GM21528 (cell line): Measurements from ENCODE around the gene ROBO1.

ENCODE experiments used
- ATAC-seq: cut with Tn5 transposase; IDR thresholded peaks from one replicate; pipeline ENCODE4 v1.9.1; 2021; ENCODE audit warnings: mild to moderate bottlenecking, moderate library complexity; ENCODE audit not compliant: unreplicated experiment, low FRiP score

ROBO1 gene

DNA sequence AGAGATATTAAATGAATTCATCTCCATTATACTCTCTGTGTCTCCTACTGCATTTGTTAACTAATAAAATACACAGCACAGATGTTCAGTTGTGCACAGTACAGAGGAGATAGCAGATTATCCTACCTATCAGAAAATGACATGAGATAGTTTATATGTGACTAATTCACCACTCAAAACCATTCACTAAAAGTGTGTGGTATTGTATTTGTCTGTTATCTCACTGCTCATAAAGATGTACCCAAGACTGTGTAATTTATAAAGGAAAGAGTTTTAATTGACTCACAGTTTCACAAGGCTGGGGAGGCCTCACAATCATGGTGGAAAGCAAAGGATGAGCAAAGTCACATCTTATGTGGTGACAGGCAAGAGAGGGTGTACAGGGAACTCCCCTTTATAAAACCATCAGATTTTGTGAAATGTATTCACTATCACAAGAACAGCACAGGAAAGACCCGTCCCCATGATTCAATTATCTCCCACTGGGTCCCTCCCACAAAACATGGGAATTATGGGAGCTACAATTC is 936.3 kb downstream of the ROBO1 start:
- no peak for ATAC-seq

DNA sequence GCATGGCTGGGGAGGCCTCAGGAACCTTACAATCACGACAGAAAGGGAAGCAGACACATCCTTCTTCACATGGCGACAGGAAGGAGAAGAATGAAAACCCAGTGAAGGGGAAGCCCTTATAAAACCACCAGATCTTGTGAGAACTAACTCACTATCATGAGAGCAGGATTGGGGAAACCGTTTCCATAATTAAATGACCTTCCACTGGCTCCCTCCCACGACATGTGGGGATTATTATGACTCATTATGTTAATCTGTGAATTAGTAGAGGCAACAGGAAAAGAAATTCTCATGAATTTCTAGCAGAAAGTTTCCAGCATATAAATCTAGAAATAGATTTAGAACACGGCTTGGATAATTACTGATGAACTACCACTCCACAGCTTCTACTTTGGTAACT is 937.3 kb downstream of the ROBO1 start:
- no peak for ATAC-seq

DNA sequence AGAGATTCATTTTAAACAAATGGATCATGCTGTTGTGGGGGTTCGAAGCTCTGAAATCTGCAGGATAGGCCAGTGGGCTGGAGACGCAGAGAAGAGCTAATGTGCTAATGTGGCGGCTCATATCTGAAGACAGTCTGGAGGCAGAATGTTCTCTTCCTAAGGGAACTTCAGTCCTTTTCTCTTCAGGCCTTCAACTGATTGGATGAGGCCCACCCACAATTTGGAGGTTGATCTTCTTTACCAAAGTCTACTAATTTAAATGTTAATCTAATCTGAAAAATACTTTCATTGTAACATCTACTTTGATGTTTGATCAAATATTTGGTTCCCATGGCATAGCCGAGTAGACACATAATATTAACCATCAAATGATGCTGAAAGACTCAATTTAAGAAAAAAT is 940.2 kb downstream of the ROBO1 start:
- no peak for ATAC-seq

DNA sequence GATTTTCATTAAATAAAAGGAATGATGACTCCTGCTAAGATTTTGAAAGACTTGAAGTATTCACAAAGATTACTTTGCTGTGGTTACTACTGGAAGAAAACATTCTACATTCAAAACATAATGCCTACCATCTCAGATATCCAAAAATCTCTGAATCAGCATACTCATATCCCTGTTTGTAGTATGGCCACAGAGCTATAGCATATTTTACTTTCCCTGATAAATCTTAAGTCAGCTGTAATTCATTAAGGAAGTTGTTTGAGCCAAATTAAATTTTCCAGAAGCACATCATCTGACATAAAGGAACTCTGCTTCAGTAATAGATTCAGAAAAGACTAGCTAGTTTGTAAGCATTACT is 942.0 kb downstream of the ROBO1 start:
- no peak for ATAC-seq

DNA sequence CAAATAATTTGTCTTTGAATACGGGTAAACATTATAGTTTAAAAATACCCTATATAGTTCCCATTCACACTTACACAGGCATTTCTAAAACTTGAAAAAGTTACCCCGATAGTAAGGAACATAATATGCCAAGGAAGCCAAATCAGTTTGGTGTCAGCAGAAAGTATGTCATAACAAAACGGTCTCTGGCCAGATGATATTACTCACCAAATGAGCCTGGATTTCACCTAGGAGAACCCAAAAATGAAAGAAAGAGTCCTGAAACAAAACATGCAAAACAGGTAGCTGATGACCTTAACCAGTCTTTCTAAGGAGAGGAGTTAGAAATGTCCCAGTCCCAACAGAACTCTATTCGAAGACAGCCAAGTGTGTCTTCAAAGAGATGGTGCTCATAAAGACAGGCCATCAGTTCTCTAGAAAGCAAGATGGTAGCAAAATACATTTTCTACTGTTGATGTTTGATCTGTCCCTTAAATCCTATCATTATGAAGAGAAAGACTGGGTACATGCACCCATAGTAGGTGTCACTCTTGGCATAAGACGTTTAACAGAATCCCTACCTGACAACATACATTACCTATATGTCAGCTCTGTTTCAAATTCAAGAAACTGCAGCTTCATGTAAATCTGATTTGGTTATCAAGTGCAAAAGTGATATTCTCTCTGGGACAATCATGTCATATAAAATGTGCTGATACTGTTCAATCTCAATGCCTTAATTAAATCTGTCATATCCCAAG is 942.5 kb downstream of the ROBO1 start:
- no peak for ATAC-seq

DNA sequence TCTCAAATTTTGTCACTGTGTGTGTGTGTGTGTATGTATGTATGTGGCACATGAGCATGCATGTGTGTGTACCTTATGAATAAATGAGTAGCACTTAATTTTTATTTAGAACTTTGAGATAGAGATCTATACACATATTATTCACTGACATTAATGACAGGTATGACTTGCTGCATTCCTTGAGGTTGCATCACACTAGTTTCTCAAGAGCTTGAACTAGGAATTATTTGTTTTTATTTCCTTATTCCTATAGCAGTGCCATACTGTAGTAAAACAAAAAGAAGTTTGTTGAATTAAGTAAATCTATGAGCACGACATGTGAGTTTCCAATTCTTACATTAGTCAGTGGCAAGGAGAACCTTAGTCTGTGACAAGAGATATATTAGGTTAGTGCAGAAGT is 943.9 kb downstream of the ROBO1 start:
- no peak for ATAC-seq

DNA sequence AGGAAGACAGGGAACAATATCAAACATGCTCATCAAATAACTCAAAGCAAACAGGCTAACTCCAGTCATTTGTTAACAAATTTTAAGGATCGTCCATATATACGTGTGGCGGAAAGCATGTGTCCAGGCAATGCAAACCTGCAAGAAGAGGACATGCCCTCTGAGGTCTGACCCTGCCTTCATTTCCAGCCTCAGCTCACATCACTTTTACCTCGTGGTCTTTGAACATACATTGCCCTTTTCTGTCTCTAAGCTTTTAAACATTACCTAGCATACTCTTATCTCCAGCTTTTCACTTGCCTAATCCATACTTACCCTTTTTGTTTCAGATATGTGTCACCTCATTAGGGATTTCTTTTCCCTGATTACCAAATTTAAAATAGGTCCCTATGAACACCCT is 944.4 kb downstream of the ROBO1 start:
- no peak for ATAC-seq

DNA sequence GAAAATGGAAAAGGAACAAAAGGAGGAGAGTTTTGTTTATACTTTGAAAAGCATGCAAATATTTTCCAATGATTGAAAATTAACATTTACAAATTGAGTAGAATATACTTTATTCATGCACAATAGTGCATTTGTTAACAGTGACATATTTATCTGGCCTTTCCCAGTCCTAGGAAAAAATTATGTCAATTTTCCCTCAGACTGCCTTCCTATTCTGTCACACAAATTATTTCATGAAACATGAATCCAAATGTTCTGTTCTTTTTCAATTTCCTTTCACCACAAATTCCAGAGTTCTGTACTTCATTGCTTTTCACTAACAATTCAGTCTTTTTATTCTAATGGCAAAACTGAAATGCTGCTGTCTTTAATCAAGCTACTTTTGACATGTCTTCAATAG is 945.1 kb downstream of the ROBO1 start:
- ATAC-seq = no peak

DNA sequence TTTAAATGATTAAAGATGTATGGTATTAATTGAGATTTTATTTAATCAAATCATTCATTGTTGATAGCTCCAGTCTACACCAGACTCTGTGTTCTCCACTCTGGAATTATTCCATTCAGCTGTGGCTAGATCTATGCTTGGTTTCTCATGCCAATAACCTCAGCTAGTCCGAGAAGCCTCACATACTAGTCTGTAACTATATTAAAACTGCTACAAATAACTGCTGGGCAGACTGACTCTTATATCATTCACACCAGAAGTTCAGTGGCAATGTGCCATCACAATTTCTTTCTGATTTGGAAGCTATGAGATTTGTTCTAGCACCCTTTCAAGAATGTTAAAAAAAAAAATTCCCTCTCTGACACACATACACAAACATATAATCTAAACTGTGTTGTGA is 947.3 kb downstream of the ROBO1 start:
- no peak for ATAC-seq

DNA sequence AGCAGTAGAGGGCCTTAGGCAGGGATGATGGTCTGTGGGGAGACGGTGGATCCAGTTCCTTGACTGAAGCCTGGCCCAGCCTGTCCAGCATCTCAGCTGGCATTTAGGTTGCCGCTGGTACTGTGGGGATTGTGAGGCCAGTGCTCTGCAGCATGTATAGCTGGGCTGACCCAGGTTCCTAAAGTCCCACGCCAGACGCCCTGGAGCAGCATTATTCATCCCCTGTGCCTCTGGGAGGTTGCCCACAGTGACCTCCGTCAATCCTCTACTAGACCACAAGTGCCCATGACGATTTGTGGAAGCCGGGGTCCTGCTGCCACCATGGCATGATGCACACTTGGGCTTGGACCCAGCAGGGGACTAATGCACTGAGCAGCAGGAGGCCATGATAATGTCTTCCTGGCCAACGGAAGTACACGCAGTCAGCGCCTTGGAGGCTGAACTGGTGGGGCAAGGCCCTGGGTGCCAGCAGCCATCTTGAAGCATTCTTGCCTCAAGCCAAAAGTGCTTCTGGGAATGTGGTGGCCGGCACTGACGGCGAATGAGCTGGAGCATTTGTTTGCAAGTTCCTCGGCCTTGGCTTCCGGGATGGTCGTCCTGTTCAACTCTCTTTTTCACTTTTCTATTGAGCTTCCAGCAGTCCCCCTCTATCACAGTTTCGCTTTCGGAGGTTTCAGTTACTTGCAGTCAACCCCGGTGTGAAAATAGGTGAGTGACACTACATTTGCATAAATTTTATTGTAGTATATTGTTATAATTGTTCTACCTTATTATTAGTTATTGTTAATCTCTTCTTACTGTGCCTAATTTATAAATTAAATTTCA is 949.4 kb downstream of the ROBO1 start:
- no peak for ATAC-seq

DNA sequence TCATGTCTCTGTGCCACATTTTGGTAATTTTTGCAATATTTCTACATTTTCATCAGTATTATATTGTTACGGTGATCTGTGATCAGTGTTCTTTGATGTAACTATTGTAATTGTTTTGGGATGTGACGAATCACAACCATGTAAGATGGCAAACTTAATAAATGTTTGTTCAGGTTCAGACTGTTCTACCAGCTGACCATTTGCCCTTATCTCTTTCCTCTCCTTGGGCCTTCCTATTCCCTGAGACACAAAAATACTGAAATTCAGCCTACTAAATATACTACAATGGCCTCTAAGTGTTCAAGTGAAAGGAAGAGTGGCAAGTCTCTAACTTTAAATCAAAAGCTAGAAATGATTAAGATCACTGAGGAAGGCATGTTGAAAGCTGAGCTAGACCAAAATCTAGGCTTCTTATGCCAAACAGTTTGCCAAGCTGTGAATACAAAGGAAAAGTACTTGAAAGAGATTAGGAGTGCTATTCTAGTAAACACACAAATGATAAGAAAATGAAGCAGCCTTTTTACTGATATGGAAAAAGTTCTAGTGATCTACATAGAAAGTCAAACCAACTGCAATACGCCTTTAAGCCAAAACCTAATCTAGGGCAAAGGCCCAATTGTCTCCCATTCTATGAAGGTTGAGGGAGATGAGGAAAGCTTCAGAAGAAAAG is 952.8 kb downstream of the ROBO1 start:
- ATAC-seq = no peak

DNA sequence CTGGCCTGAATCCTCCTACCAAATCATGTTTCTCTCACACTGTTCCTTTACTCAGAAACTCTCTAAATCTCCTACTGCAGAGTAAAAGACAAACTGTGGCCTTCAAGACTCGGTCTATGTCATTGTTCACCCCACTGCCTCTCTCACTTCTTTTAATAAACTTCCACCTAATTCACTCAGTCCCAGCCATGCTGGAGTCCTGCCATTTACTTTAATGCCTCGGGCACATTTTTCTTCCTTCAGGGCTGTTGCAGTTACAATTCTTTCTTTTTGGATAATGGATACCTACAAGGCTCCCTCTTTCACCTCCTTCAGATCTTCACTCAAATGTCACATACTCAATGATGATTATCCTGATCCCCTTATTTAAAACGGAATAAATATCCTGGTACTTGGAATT is 955.6 kb downstream of the ROBO1 start:
- ATAC-seq = no peak

DNA sequence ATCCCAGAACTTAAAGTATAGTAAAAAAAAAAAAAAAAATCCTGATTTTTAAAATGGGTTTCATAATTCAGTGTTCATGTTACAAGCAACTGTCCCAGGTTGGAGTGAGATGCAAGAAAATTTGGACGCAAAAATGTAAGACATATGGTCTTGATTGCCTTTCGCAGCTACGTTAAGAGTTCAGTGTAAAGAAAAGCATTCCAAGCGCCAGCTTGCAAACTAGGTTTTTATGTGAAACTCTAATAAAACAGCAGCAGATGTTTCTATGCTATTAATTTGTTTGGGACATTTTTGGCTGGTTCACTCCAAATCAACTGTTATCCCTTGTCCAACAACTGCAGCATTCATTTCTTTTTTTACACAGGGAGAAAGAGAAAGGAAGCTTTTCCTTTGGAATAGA is 957.8 kb downstream of the ROBO1 start:
- ATAC-seq = no peak

DNA sequence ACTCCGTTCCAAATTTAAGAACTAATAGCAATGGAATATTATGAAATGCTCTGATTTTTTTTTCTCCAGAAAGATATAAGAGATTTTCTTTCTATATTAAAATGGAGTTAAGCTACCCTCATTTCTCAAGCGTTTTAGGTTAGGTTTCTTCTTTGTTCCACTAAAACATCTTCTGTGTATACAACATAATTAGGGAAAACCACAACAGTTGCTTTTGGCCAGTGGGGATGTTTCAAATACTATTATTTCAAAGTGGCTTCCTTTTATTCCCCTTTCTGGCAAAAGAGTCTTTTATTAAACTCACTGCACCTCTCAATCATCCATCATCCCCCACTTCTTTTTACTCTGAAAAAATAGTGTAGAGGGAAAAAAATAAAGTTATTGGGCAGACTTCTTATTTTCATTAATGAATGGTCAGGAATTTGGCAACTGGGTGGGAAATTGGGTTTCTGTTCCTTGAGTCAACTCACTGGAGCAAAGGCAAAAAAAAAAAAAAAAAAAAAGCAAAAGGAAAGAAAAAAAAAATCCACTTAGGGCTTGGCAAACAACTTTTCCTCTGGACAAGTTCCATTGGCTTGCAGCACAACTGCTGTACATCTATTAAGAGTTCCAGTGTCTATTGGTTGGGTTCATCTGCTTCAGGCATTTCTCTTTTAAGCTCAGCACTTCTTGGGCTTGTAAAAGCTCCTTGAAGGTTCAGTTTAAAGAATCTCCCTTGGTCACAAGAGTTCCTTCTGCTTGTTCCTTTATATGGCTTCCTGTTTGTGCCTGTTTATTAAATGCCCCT is 963.4 kb downstream of the ROBO1 start:
- no peak for ATAC-seq

DNA sequence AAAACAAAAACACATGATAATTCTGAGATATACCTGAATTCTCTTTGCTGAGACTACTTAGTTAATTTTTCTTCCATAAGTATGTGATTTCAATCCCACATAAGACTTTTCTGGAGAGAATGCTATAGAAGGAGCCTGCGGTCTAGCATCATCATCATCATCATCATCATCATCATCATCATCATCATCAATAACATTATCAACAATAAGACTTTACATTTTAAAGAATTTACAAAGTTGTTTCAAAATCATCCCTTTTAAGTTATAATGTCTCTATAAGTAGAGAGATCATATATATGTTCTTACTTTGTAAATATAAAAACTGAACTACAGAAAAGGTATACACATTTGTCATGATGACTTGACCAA is 965.3 kb downstream of the ROBO1 start:
- no peak for ATAC-seq

DNA sequence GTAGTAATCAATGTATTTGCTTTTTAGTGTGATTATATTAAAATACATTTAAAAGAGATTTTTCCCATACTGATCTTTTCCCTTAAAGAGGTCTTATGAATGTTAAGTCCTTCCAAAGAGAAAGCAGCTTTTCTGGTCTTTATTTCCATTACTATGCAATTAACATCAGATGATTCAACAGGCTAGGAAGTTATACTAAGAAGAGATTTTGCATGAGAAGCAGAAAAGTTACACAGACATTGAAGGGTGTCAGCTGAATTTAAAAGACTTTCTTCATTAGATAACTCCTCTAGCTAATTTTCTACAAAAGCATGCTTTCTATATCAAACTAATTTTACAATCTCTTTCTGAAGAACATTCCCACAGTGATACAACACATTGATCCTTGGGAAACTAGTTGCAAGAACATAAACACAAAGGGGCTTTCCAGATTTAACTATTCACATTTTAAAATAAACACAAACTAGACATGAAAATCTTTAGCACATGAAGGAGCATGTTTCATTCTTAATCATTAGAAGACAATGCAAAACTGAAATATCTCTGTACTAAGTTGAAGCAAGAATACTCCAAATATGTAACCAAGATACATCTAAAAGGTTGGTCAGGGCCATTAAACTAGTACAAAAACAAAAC is 965.8 kb downstream of the ROBO1 start:
- ATAC-seq = no peak

DNA sequence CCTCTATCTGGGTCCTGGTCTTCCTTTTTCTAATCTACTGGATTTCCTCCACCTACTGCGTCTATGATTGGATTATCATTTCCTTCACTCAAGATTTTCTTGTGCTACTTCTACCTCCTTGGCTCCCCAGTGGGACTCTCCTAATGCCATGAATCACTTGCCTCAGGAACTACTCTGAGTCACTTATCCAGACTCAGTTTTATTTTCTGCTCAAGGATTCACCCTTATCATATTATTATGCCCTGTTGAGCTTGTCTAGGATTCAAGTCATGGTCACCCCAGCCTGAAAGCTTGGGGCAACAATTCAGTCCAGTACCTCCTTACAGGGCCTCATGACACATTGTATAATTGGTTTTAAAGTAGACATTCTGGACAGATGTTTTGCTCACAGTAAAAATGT is 968.1 kb downstream of the ROBO1 start:
- ATAC-seq = no peak

DNA sequence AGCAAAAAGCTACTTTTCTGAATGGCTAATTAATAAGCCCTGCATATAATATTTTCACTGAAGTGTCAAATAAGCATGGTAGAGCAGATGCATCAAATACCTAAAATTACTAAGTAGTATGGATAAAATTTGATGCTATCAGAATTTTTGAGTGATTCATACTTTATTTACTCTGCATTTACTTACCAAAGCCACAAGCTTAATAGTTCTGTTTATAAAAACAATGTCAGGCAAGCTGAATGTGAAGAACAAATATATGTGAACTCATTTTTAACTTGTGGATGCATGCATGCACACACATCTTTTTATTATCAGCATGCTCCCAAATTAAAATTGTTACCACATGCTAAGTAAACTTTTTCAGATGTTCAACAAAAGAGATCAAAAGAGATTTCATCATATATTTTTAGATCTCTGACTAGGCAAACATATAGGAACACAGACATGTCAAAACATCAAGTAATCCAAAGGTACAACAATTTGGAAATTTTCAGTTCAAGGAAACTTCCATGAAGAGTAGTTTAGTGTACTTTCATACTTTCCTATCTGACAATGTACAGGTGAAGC is 969.4 kb downstream of the ROBO1 start:
- ATAC-seq = no peak

DNA sequence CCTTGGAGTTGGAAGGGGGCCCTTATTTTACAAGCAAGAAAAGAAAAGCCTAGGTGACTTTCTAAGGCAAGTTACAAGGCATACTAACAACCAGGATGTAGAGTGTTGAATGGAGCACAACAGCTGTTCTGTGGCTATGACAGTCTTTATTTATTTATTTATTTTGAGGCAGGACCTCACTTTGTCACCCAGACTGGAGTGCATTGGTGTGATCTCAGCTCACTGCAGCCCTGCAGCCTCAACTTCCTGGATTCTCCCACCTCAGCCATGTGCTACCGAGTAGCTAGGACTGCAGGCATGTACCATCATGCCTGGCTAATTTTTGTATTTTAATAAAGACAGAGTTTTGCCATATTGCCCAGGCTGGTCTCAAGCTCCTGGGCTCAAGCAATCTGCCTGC is 973.4 kb downstream of the ROBO1 start:
- ATAC-seq = no peak

DNA sequence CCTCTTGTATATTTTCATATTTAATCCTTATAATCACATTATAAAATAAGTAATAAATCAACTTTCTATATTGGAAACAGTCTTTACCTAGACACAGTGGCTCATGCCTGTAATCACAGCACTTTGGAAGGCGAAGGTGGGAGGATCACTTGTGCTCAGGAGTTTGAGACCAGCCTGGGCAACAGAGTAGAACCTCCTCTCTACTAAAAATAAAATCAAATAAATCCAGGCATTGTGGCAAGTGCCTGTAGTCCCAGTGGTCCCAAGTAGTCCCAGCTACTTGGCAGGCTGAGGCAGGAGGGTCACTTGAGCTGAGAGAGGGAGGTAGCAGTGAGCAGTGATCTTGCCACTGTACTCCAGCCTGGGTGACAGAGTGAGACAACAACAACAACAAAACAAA is 975.1 kb downstream of the ROBO1 start:
- no peak for ATAC-seq
